ENCODE measurements around the gene AFG1L.
"Not testable (repeated sequence)": the region's sequence is repeated elsewhere in the genome, so short reads cannot be mapped to it uniquely, and the experiment has no call there.

AFG1L gene

GRCh38 chr6:108288742-108289141, 6.1 kb upstream of the AFG1L start:
- DNase-seq (ENCODE audit: low read depth) = no peak

GRCh38 chr6:108291091-108291490, 3.8 kb upstream of the AFG1L start:
- DNase-seq (ENCODE audit: low read depth) = no peak

- DNase-seq (ENCODE audit: low read depth) = not testable (repeated sequence)
Measured at GRCh38 chr6:108292561-108292960, 2.3 kb upstream of the AFG1L start.

GRCh38 chr6:108293527-108294296, 1.1 kb upstream of the AFG1L start:
- no peak for DNase-seq (ENCODE audit: low read depth)

GRCh38 chr6:108294297-108294726, 542 bp upstream of the AFG1L start:
- no peak for DNase-seq (ENCODE audit: low read depth)

GRCh38 chr6:108295676-108296075, 822 bp downstream of the AFG1L start:
- DNase-seq (ENCODE audit: low read depth) = no peak

GRCh38 chr6:108302386-108302785, 7.5 kb downstream of the AFG1L start:
- no peak for DNase-seq (ENCODE audit: low read depth)

GRCh38 chr6:108304646-108305045, 9.8 kb downstream of the AFG1L start:
- no peak for DNase-seq (ENCODE audit: low read depth)

- DNase-seq (ENCODE audit: low read depth) = not testable (repeated sequence)
Measured at GRCh38 chr6:108308641-108309040, 13.8 kb downstream of the AFG1L start.

GRCh38 chr6:108309844-108310243, 15.0 kb downstream of the AFG1L start:
- no peak for DNase-seq (ENCODE audit: low read depth)

- DNase-seq (ENCODE audit: low read depth) = no peak
Measured at GRCh38 chr6:108312605-108313004, 17.8 kb downstream of the AFG1L start.

- no peak for DNase-seq (ENCODE audit: low read depth)
Measured at GRCh38 chr6:108321253-108321747, 26.4 kb downstream of the AFG1L start.

- no peak for DNase-seq (ENCODE audit: low read depth)
Measured at GRCh38 chr6:108322728-108323127, 27.9 kb downstream of the AFG1L start.

- no peak for DNase-seq (ENCODE audit: low read depth)
Measured at GRCh38 chr6:108323710-108324466, 29.0 kb downstream of the AFG1L start.

- DNase-seq (ENCODE audit: low read depth) = not testable (repeated sequence)
Measured at GRCh38 chr6:108330221-108330785, 35.4 kb downstream of the AFG1L start.

GRCh38 chr6:108330806-108331205, 36.0 kb downstream of the AFG1L start:
- DNase-seq (ENCODE audit: low read depth) = no peak

- DNase-seq (ENCODE audit: low read depth) = no peak
Measured at GRCh38 chr6:108331982-108332381, 37.1 kb downstream of the AFG1L start.

- DNase-seq (ENCODE audit: low read depth) = no peak
Measured at GRCh38 chr6:108336971-108337370, 42.1 kb downstream of the AFG1L start.

GRCh38 chr6:108337721-108338120, 42.9 kb downstream of the AFG1L start:
- no peak for DNase-seq (ENCODE audit: low read depth)

- no peak for DNase-seq (ENCODE audit: low read depth)
Measured at GRCh38 chr6:108341372-108341771, 46.5 kb downstream of the AFG1L start.

GRCh38 chr6:108343894-108344293, 49.0 kb downstream of the AFG1L start:
- no peak for DNase-seq (ENCODE audit: low read depth)

- no peak for DNase-seq (ENCODE audit: low read depth)
Measured at GRCh38 chr6:108348655-108349349, 53.9 kb downstream of the AFG1L start.

Data from stimulated activated CD8-positive, alpha-beta memory T cell treated with anti-CD3 and anti-CD28 coated beads, Interleukin-15, amount 100 ng/mL, for 24 hours (primary cell).